Glutamatergic neuron (in vitro differentiated cells): ENCODE measurements around the gene ANO2. TPM values are rescaled to one million over a fixed set of nuclear protein-coding genes. Genes with fewer than 3 reads are reported as not detected.
"Not testable (repeated sequence)": the region's sequence is repeated elsewhere in the genome, so short reads cannot be mapped to it uniquely, and the experiment has no call there.

ENCODE experiments used
- DNase-seq: peaks from one replicate; pipeline ENCODE4 v3.0.0; 2022
- H3K27ac Mint-ChIP-seq: one replicate; pipeline ENCODE4 v1.8.0; 2020; ENCODE audit warnings: mild to moderate bottlenecking, mixed read lengths, inconsistent platforms; ENCODE audit not compliant: unreplicated experiment
- H3K27me3 Mint-ChIP-seq: one replicate; pipeline ENCODE4 v1.8.0; 2020; ENCODE audit warnings: mild to moderate bottlenecking, moderate library complexity, mixed read lengths, inconsistent platforms; ENCODE audit not compliant: unreplicated experiment
- H3K36me3 Mint-ChIP-seq: one replicate; pipeline ENCODE4 v1.8.0; 2020; ENCODE audit warnings: mild to moderate bottlenecking, mixed read lengths, inconsistent platforms; ENCODE audit not compliant: unreplicated experiment
- H3K4me1 Mint-ChIP-seq: one replicate; pipeline ENCODE4 v1.8.0; 2020; ENCODE audit warnings: mild to moderate bottlenecking, low read depth, mixed read lengths, inconsistent platforms; ENCODE audit not compliant: unreplicated experiment
- H3K4me3 Mint-ChIP-seq: one replicate; pipeline ENCODE4 v1.8.0; 2020; ENCODE audit warnings: mild to moderate bottlenecking, mixed read lengths, inconsistent platforms; ENCODE audit not compliant: unreplicated experiment
- H3K9me3 Mint-ChIP-seq: one replicate; pipeline ENCODE4 v1.8.0; 2020; ENCODE audit warnings: mild to moderate bottlenecking, moderate library complexity, mixed read lengths, inconsistent platforms; ENCODE audit not compliant: unreplicated experiment
- total RNA-seq: library from RNA; stranded (reverse); fragmentation: NEBNext Ultra II Directional; extraction: Animal tissue kit (Norgen Biotek cat#: 25700); gene quantifications from one replicate; pipeline ENCODE4 v1.2.1, GENCODE V29; 2021; ENCODE audit not compliant: unreplicated experiment
- TF ChIP-seq, protein P1 (sequence below): fragments of 200-600 bp; sonication (generic); IDR thresholded peaks from one replicate; pipeline ENCODE4 v1.5.0; 2021; ENCODE audit not compliant: partially characterized antibody, unreplicated experiment

ANO2 gene
- total RNA-seq, 1 donor from 2014 or later, result not detected

DNA sequence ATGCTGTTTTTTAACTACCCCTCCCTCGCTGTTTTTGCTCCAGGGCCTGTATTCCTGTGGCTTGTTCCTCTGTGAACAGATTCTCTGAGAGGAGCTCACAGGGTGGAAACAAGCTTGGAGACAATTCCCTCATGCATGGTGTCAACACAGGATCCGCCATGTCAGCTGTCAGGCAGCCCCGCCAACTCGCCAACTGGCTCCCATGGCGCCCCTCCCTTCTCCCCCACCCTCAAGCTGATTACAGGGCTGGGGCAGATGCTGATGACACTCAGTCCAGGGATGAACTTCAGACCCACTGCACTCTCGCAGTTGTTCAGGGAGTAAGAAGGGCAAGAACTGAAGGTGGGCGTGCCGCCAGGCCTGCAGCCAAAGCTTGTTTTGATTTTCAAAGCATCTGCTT, 283.2 kb downstream of the ANO2 start:
- Mint-ChIP-seq H3K36me3 (peaks cover 5% of the 10 kb centered on the region), H3K4me3 (no peak overlapping the region), H3K9me3 (no peaks in the 10 kb centered on the region), H3K4me1 (peaks cover 2% of the 10 kb centered on the region), H3K27ac (no peak overlapping the region), H3K27me3 (peaks cover 3% of the 10 kb centered on the region)
- no peak for DNase-seq
- TF ChIP-seq, protein P1, sequence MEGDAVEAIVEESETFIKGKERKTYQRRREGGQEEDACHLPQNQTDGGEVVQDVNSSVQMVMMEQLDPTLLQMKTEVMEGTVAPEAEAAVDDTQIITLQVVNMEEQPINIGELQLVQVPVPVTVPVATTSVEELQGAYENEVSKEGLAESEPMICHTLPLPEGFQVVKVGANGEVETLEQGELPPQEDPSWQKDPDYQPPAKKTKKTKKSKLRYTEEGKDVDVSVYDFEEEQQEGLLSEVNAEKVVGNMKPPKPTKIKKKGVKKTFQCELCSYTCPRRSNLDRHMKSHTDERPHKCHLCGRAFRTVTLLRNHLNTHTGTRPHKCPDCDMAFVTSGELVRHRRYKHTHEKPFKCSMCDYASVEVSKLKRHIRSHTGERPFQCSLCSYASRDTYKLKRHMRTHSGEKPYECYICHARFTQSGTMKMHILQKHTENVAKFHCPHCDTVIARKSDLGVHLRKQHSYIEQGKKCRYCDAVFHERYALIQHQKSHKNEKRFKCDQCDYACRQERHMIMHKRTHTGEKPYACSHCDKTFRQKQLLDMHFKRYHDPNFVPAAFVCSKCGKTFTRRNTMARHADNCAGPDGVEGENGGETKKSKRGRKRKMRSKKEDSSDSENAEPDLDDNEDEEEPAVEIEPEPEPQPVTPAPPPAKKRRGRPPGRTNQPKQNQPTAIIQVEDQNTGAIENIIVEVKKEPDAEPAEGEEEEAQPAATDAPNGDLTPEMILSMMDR, result no peak

DNA sequence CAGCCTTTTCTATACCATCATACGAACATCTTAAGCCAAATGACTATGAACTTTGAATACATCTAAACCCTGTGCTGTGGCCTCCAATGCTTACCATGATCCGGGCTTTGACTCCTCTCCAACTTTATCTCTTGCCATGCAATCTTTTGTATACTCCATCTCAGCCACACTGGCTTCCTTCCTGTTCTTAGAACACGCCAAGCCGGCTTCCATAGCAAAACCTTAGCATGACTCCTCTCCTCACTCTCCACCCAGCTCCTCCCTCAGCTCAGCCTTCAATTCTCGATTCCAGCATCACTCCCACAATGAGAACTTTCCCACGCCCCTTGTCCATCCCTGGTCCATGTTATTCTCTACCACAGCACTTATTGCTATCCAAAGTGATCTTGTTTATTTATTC, 284.8 kb downstream of the ANO2 start:
- DNase-seq, result no peak
- TF ChIP-seq, protein P1, result no peak
- Mint-ChIP-seq H3K27me3 (peaks cover 3% of the 10 kb centered on the region), H3K27ac (no peak overlapping the region), H3K36me3 (peaks cover 5% of the 10 kb centered on the region), H3K9me3 (no peaks in the 10 kb centered on the region), H3K4me3 (no peak overlapping the region), H3K4me1 (peaks cover 2% of the 10 kb centered on the region)

DNA sequence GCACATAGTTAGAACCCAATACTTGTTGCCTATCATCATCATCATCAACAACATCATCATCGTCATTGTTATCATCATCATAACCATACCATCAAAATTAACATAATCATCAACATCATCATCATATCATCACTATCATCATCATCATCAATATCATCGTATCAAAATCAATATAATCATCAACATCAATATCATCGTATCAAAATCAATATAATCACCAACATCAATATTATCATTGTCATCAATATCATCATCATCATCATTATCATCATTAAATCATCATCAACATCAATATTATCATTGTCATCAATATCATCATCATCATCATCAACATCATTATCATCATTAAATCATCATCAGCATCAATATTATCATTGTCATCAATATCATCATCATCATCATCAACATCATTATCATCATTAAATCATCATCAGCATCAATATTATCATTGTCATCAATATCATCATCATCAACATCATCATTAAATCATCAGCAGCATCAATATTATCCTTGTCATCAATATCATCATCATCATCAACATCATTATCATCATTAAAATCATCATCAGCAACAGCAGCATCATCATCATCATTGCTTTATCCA, 286.6 kb downstream of the ANO2 start:
- not testable (repeated sequence) for H3K36me3 Mint-ChIP-seq, H3K4me1 Mint-ChIP-seq, H3K9me3 Mint-ChIP-seq, DNase-seq, H3K27ac Mint-ChIP-seq, H3K27me3 Mint-ChIP-seq, H3K4me3 Mint-ChIP-seq

DNA sequence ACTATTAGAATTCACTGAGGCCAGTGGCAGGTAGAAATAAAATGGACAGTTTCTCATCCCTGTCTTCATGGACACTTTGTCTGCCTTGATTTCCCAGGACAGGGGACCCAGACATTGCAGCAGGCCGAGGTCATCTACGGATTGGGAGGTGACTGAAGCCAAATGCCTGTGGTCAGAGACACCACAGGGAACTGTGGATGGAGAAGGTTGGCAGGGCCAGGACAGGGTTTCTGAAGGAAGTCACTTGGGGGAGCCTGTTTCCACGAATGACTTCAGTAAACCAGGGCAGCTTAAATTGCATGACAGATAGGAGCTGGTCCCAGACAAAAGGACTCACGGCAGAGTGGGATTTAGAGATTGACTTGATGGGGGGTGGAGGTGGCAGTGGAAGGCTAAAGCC, 288.2 kb downstream of the ANO2 start:
- TF ChIP-seq, protein P1, result no peak
- H3K4me1 Mint-ChIP-seq, result peaks cover 2% of the 10 kb centered on the region
- no peaks in the 10 kb centered on the region for H3K27me3 Mint-ChIP-seq
- H3K9me3 Mint-ChIP-seq, result no peaks in the 10 kb centered on the region
- H3K36me3 Mint-ChIP-seq, result no peaks in the 10 kb centered on the region
- no peak overlapping the region for H3K4me3 Mint-ChIP-seq
- DNase-seq, result no peak
- H3K27ac Mint-ChIP-seq, result no peak overlapping the region

DNA sequence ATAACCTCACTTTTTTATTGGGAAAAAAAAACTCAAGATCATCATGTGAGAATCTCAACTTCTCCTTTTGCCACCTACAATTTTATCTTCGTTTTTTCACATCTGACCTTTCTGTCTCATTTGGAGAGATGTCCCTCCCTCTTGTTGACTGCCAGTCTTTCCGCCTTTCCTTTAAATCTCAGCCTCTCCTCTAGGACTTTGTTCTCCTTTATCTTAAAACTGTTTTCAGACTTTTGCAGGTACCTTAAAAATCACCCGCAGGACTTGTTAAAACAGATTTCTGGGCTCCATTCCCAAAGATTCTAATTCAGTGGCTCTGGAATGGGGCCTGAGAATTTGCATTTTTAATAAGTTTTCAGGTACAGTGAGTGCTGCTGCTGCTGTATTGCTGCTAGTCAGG, 289.9 kb downstream of the ANO2 start:
- Mint-ChIP-seq H3K4me3 (no peak overlapping the region), H3K4me1 (peaks cover 2% of the 10 kb centered on the region), H3K36me3 (no peaks in the 10 kb centered on the region), H3K9me3 (no peaks in the 10 kb centered on the region), H3K27ac (no peak overlapping the region), H3K27me3 (no peaks in the 10 kb centered on the region)
- no peak for DNase-seq
- TF ChIP-seq, protein P1, result no peak
